ENCODE measurements around the gene TEX10. TPM values are rescaled to one million over a fixed set of nuclear protein-coding genes. Genes with fewer than 3 reads are reported as not detected.
"Not testable (repeated sequence)": the region's sequence is repeated elsewhere in the genome, so short reads cannot be mapped to it uniquely, and the experiment has no call there.

Gene TEX10
- total RNA-seq, 1 donor from 2014 or later, result 43.5 TPM

DNA sequence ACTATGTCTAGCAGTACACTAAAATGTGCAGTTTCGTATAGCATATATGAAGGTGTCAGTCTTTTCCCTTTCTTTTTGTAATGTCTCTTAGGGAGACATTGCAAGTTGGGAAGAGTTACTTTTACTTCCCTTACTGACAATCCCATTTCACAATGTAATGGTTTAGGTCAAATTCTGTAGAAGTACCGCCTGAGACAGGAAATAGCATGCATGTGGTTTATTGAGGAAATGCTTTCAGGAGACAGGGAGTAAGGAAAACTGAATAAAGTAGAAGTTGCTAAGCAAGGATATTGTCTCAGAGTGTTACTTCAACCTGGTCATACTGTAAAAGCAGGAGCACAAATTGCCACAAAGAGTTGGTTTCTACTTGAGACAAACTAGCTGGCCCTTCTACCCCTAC lies 42.1 kb upstream of the TEX10 start:
- H3K27me3 Mint-ChIP-seq (ENCODE audit: unreplicated experiment), result no peaks in the 10 kb centered on the region
- TF ChIP-seq, protein P1, sequence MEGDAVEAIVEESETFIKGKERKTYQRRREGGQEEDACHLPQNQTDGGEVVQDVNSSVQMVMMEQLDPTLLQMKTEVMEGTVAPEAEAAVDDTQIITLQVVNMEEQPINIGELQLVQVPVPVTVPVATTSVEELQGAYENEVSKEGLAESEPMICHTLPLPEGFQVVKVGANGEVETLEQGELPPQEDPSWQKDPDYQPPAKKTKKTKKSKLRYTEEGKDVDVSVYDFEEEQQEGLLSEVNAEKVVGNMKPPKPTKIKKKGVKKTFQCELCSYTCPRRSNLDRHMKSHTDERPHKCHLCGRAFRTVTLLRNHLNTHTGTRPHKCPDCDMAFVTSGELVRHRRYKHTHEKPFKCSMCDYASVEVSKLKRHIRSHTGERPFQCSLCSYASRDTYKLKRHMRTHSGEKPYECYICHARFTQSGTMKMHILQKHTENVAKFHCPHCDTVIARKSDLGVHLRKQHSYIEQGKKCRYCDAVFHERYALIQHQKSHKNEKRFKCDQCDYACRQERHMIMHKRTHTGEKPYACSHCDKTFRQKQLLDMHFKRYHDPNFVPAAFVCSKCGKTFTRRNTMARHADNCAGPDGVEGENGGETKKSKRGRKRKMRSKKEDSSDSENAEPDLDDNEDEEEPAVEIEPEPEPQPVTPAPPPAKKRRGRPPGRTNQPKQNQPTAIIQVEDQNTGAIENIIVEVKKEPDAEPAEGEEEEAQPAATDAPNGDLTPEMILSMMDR (IDR thresholded peaks at IDR 0.05; ENCODE audit: unreplicated experiment), result no peak
- no peak for DNase-seq (ENCODE audit: low spot score)
- no peak overlapping the region for H3K4me3 Mint-ChIP-seq (ENCODE audit: unreplicated experiment)
- no peaks in the 10 kb centered on the region for H3K9me3 Mint-ChIP-seq (ENCODE audit: unreplicated experiment)
- peaks cover 5% of the 10 kb centered on the region for H3K36me3 Mint-ChIP-seq (ENCODE audit: low read depth, unreplicated experiment)
- H3K27ac Mint-ChIP-seq (ENCODE audit: unreplicated experiment), result peak overlapping the region; percentile 10
- peaks cover 8% of the 10 kb centered on the region for H3K4me1 Mint-ChIP-seq (ENCODE audit: unreplicated experiment)

DNA sequence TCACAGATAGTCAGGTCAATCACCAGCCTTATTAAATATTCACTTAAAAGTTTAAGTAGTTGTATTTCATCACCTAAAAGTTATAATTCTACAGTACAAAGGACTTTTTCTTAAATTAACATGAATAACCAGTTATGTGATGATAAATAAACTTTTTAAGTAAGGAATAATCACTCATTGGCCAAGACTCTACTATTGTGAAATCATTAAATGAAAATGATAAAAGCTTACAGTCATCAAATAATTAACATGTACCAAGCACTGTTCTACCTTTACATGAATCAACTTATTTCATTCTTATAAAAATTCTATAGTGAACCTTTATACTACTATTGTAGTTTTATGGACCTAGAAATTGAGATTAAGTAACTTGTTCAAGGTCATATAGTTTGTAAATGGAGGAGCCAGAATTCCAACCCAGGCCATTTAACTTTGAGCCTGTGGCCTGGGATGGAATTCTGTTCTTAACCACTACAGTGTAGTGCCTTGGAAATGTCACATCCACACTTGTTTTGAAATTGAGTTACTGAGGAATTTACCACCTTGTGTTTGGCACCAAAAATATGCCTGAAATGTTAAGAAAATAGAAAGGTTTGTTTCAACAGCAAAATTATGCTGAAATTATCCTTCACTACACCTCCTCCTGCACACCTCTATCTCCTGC lies 41.4 kb upstream of the TEX10 start:
- Mint-ChIP-seq H3K4me1 (ENCODE audit: unreplicated experiment) (peaks cover 8% of the 10 kb centered on the region), H3K4me3 (ENCODE audit: unreplicated experiment) (no peak overlapping the region), H3K27ac (ENCODE audit: unreplicated experiment) (no peak overlapping the region), H3K27me3 (ENCODE audit: unreplicated experiment) (no peaks in the 10 kb centered on the region), H3K9me3 (ENCODE audit: unreplicated experiment) (no peaks in the 10 kb centered on the region), H3K36me3 (ENCODE audit: low read depth, unreplicated experiment) (peaks cover 5% of the 10 kb centered on the region)
- TF ChIP-seq, protein P1 (IDR thresholded peaks at IDR 0.05; ENCODE audit: unreplicated experiment), result no peak
- DNase-seq (ENCODE audit: low spot score), result no peak

DNA sequence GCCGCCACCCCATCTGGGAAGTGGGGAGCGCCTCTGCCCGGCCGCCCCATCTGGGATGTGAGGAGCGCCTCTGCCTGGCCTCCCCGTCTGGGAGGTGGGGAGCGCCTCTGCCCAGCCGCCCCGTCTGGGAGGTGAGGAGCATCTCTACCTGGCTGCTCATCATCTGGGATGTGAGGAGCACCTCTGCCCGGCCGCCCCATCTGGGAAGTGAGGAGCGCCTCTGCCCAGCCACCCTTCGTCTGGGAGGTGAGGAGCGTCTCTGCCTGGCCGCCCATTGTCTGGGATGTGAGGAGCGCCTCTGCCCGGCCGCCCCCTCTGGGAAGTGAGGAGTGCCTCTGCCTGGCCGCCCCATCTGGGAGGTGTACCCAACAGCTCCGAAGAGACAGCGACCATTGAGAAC lies 40.2 kb upstream of the TEX10 start:
- H3K27ac Mint-ChIP-seq (ENCODE audit: unreplicated experiment); H3K4me3 Mint-ChIP-seq (ENCODE audit: unreplicated experiment); H3K9me3 Mint-ChIP-seq (ENCODE audit: unreplicated experiment); H3K36me3 Mint-ChIP-seq (ENCODE audit: low read depth, unreplicated experiment); H3K27me3 Mint-ChIP-seq (ENCODE audit: unreplicated experiment); DNase-seq (ENCODE audit: low spot score); H3K4me1 Mint-ChIP-seq (ENCODE audit: unreplicated experiment): not testable (repeated sequence)

DNA sequence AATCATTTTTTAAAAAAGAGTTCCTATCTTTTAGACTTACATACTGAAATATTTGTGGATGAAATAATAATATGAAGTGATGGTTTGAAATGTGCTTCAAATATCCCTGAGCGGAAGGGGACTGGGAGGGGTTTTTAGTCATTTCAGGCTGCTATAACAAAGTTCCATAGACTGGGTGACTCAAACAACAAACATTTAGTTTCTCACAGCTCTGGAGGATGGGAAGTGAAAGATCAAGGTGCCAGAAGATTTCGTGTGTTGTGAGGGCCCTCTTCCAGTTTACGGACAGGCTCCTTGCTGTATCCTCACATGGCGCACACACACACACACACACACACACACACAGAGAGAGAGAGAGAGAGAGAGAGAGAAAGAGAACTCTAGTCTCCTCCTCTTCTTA lies 27.1 kb upstream of the TEX10 start:
- Mint-ChIP-seq H3K9me3 (ENCODE audit: unreplicated experiment) (no peaks in the 10 kb centered on the region), H3K36me3 (ENCODE audit: low read depth, unreplicated experiment) (no peaks in the 10 kb centered on the region), H3K27me3 (ENCODE audit: unreplicated experiment) (peaks cover 2% of the 10 kb centered on the region), H3K4me3 (ENCODE audit: unreplicated experiment) (no peak overlapping the region), H3K27ac (ENCODE audit: unreplicated experiment) (no peak overlapping the region), H3K4me1 (ENCODE audit: unreplicated experiment) (peaks cover 4% of the 10 kb centered on the region)
- DNase-seq (ENCODE audit: low spot score), result no peak
- TF ChIP-seq, protein P1 (IDR thresholded peaks at IDR 0.05; ENCODE audit: unreplicated experiment), result no peak

DNA sequence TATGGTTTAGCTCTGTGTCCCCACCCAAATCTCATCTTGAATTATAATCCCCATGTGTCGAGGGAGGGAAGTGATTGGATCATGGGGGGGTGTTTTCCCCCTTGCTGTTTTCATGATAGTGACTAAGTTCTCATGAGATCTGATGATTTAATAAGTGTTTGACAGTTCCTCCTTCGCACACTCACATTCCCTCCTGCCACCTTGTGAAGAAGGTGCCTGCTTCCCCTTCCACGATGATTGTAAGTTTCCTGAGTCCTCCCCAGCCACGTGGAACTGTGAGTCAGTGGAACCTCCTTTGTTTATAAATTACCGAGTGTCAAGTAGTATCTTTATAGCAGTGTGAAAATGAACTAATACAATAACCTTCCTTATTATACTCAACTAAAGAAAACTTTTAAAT lies 24.3 kb upstream of the TEX10 start:
- H3K9me3 Mint-ChIP-seq (ENCODE audit: unreplicated experiment), result no peaks in the 10 kb centered on the region
- H3K4me3 Mint-ChIP-seq (ENCODE audit: unreplicated experiment), result no peak overlapping the region
- peaks cover 2% of the 10 kb centered on the region for H3K27me3 Mint-ChIP-seq (ENCODE audit: unreplicated experiment)
- H3K4me1 Mint-ChIP-seq (ENCODE audit: unreplicated experiment), result peaks cover 4% of the 10 kb centered on the region
- TF ChIP-seq, protein P1 (IDR thresholded peaks at IDR 0.05; ENCODE audit: unreplicated experiment), result no peak
- no peak for DNase-seq (ENCODE audit: low spot score)
- H3K27ac Mint-ChIP-seq (ENCODE audit: unreplicated experiment), result peak overlapping the region; percentile 7
- H3K36me3 Mint-ChIP-seq (ENCODE audit: low read depth, unreplicated experiment), result peaks cover 1% of the 10 kb centered on the region

Data from endothelial cell (in vitro differentiated cells).